Measurements from ENCODE around the gene GOLGA5.
"Not testable (repeated sequence)": the region's sequence is repeated elsewhere in the genome, so short reads cannot be mapped to it uniquely, and the experiment has no call there.

GOLGA5 gene

DNA sequence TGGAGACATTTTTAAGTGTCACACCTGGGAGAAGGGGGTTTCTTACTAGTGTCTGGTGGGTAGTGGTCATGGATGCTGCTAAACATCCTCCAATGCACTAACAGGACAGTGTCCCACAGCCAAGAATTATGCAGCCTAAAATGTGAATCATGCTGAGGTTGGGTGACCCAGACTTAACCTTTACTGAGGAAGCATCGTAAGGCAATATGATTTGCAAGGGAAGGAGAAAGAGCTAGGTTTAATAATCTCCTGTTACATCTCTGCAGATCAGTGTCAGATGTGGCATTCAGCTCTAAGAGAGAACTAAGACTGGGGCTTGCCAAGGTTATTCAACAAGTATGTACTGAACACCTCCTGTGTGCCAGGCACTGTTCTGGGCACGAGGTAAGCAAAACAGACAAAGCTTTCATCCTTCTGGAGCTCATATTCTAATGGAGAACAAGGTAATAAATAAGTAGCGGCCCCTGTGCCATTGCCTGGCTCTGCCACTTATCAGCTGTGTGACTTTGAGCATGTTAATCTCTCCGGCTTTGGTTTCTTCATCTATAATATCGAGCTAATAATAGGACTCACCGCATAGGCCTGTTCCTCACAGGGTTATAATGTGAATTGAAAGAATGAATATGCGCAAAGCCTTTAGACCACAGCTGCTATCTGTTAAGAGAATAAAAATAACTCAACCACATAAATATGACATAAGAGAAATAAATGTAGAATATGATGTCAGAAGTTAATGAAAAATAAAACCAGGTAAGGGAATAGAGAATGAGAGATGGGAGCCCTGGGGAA lies 13.5 kb upstream of the GOLGA5 start:
- DNase-seq (ENCODE audit: low spot score) = no peak

- no peak for DNase-seq (ENCODE audit: low spot score)
Observed at GRCh38 chr14:92781350-92781749, 12.8 kb upstream of the GOLGA5 start.

DNA sequence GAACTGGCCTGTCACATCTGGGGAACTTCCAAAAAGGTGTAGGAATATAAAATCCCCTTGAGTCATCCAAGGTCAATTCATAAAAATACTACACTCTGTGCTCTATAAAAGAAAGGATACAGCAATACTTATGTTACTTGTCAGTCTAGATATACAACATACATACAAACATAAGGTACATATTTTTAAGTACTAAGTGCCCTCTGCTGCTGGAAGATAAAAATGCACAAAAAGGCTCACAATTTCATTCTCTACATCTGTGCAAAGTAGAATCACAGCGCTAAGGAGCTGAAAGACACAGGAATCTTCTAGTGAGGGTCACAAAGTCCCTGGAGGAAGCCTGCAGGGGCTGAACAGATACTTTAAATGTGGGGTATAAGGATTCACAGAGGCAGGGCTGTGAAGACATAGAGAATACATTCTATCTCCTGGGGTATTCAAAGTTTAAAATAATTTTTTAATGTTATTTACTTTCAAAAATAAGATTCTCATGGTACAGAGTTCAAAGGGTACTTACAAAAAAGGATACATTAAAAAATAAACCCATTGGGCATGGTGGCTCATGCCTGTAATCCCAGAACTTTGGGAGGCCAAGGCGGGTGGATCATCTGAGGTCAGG lies 10.2 kb upstream of the GOLGA5 start:
- DNase-seq (ENCODE audit: low spot score) = peak; percentile 46

DNA sequence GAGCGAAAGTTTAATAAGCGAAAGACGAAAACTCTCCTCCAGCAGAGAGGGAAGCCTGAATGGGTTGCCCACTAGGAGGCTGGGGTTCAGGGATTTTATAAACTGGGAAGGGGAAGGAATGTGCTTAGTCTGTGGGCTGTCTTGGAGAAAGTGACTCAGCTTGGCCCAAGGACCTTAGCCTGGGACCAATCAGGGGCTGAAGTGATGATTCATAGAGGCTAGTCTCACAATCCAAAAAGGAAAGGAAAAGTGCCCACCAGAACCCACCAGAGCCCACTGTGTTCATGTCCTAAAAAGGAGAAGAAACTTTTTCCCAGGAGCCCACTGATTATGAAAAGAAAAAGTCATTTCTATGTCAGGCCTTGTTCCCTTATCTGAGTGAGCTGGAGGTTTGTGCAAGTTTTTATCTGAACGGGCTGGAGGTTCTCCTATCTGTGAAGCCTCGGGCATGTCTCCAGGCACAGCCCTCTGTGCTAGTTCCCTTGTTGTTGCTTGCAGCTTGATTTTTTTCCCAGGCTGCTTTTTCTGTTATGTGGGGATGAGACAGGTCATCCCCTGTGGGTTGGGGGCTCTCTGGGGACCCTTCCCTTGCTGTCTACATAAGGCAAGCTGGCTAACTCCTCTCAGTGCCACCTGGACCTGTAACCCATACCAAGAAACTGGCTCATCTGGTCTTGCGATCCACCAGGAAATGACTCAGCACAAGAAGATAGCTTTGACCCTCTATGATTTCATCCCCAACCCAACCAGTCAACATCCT lies 8.3 kb upstream of the GOLGA5 start:
- DNase-seq (ENCODE audit: low spot score) = no peak

DNA sequence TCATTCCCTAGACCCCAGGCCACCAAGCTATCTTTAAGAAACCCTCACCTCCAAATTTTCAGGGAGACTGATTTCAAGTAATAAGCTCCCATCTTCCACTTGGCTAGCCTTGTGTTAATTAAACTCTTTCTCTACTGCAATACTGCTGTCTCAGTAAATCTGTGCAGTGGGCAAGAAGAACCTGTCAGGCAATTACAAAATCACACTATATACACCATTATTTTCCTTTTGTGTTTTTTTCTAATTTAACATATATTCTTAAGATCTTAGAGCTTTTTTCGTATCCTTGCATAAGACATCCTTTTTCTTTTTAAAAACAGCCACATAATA lies 7.7 kb upstream of the GOLGA5 start:
- DNase-seq (ENCODE audit: low spot score) = no peak

DNA sequence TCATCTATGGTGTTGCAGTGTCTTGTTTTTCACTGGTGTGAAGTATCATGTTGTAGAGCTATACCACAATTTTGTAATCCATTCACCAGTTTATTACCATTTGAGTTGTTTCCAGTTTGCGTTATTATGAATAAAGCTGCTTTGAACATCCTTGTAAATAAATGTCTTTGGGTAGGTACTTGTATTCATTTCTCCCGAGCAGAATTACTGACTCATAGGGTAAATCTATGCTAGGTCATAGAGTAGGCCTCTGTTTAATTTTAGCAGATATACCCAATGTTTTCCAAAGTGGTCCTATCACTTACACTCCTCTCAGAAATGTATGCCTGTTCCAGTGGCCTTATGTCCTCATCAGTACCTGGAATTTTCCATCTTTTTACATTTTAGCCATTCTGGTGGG lies 6.6 kb upstream of the GOLGA5 start:
- DNase-seq (ENCODE audit: low spot score) = no peak

GRCh38 chr14:92789457-92790089 lies 4.5 kb upstream of the GOLGA5 start:
- no peak for DNase-seq (ENCODE audit: low spot score)

GRCh38 chr14:92792885-92793284 lies 1.2 kb upstream of the GOLGA5 start:
- DNase-seq (ENCODE audit: low spot score) = no peak

DNA sequence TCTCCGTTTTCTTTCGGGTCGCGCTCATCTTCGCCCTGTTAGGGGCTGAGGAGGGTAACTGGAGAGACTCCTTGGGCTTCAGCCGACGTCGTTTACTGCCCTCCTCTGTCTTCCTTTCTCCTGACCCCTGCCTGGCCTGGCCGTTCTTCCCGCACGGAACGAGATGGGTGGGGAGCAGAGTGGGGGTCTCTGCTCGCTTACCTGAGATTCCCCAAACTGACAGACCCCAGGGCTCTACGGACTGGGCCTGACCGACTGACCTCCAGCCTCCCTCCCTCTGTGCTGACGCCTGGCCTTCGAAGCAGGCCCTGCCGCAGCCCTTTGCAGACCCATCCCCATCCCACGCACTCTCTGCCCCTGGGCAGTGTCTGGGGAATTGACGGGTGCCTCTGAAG lies 439 bp downstream of the GOLGA5 start:
- DNase-seq (ENCODE audit: low spot score) = peak; percentile 4

- no peak for DNase-seq (ENCODE audit: low spot score)
Observed at GRCh38 chr14:92794961-92795360, 856 bp downstream of the GOLGA5 start.

GRCh38 chr14:92797935-92798653 lies 4.0 kb downstream of the GOLGA5 start:
- DNase-seq (ENCODE audit: low spot score) = no peak

DNA sequence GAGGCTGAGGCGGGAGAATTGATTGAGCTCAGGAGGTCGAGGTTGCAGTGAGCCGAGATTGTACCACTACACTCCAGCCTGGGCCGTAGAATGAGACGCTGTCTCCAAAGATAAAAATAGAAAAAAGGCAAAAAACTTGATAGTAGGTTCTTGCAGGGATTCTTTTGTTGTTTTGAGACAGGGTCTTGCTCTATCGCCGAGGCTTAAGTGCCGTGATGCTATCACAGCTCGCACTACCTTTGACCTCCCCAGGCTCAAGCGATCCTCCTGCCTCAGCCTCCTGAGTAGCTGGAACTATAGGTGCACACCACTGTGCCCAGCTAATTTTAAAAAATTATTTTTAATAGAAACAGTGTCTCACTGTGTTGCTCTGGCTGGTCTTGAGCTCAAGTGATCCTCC lies 4.7 kb downstream of the GOLGA5 start:
- no peak for DNase-seq (ENCODE audit: low spot score)

GRCh38 chr14:92800012-92800411 lies 5.9 kb downstream of the GOLGA5 start:
- DNase-seq (ENCODE audit: low spot score) = no peak

GRCh38 chr14:92800525-92800924 lies 6.4 kb downstream of the GOLGA5 start:
- no peak for DNase-seq (ENCODE audit: low spot score)

- DNase-seq (ENCODE audit: low spot score) = no peak
Observed at GRCh38 chr14:92801917-92802316, 7.8 kb downstream of the GOLGA5 start.

- DNase-seq (ENCODE audit: low spot score) = no peak
Observed at GRCh38 chr14:92802678-92803077, 8.6 kb downstream of the GOLGA5 start.

GRCh38 chr14:92813201-92813600 lies 19.1 kb downstream of the GOLGA5 start:
- DNase-seq (ENCODE audit: low spot score) = no peak

DNA sequence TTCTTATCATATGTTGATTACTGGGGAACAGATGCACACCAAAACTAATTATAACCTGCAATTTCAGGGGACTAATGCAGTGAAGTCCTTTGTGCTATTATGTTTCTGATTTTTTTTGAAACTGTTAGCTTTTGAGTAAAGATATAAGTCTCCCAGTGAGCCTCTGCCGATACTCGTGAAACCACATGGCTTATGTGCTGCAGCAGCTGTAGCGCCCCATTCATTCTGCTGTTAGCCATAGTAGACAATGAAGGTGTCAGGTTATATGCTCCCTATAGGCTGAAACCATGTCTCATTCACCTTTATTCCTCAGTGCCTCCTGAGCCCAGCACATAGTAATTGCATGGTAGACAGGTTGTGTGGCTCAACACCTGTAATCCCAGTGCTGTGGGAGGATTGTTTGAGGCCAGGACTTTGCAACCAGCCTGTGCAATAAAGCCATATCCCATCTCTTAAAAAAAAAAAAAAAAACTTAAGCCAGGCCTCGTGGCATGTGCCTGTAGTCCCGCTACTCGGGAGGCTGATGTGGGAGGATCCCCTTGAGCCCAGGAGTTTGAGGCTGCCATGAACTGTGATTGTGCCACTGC lies 25.0 kb downstream of the GOLGA5 start:
- no peak for DNase-seq (ENCODE audit: low spot score)

DNA sequence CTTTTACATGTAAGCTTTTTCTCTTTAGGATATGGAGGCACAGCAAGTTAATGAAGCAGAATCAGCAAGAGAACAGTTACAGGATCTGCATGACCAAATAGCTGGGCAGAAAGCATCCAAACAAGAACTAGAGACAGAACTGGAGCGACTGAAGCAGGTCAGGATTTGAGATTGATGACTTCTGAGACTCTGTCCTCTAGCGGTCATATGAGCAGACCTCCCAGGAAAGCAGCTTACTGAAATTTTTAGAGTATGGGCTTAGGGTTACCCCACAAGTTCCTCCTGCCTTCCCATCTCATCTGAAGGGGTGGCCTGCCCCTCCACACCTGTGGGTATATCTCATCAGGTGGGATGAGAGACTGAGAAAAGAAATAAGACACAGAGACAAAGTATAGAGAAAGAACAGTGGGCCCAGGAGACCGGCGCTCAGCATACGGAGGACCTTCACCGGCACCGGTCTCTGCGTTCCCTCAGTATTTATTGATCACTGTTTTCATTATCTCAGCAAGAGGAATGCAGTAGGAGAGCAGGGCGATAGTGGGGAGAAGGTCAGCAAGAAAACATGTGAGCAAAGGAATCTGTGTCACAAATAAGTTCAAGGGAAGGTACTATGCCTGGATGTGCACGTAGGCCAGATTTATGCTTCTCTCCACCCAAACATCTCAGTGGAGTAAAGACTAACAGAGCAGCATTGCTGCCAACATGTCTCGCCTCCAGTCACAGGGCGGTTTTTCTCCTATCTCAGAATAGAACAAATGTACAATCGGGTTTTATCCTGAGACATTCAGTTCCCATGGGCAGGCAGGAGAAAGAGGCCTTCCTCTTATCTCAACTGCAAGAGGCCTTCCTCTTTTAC lies 25.8 kb downstream of the GOLGA5 start:
- DNase-seq (ENCODE audit: low spot score) = not testable (repeated sequence)

- DNase-seq (ENCODE audit: low spot score) = not testable (repeated sequence)
Observed at GRCh38 chr14:92820536-92820840, 26.4 kb downstream of the GOLGA5 start.

GRCh38 chr14:92830902-92831301 lies 36.8 kb downstream of the GOLGA5 start:
- no peak for DNase-seq (ENCODE audit: low spot score)

Measured in germinal center (tissue), 1 donor.